H1 (cell line): Measurements from ENCODE around the gene AKT1. TPM values are rescaled to one million over a fixed set of nuclear protein-coding genes. Genes with fewer than 3 reads are reported as not detected.

Source experiments
- CTCF ChIA-PET: fragments of 300-600 bp; sonication (Branson Sonifier 250); formaldehyde crosslinking; loops from one replicate; lab custom pipeline; 2021; ENCODE audit not compliant: partially characterized antibody; lab: Charles Lee
- POLR2A ChIA-PET: fragments of 300-600 bp; sonication (Branson Sonifier 250); formaldehyde crosslinking; loops from one replicate; lab custom pipeline; 2021; ENCODE audit warnings: inconsistent platforms; ENCODE audit not compliant: partially characterized antibody; lab: Charles Lee
- DNase-seq, 2 experiments: peaks; one replicate each; pipeline versions ENCODE4 v3.0.0 to v3.0.0-alpha.2; 2010 to 2022; ENCODE audit warnings: low spot score in 2 of 2, low read depth in 1 of 2, mixed read lengths in 1 of 2
- FAIRE-seq: peaks from 2 replicates; lab custom pipeline; 2011; peaks lifted over from hg19 to GRCh38; lab: Jason Lieb, UNC
- H2AFZ ChIP-seq: 2 replicates; pipeline ENCODE4 v1.8.1; 2012; ENCODE audit warnings: low read length, inconsistent platforms
- H2AK5ac ChIP-seq: 2 replicates; pipeline ENCODE4 v1.6.1; 2013; ENCODE audit warnings: low read depth, low read length
- H2BK120ac ChIP-seq: replicated peaks from 2 replicates; pipeline ENCODE3; 2013; ENCODE audit warnings: low read depth, low read length, inconsistent platforms
- H2BK12ac ChIP-seq: 2 replicates; pipeline ENCODE4 v1.6.1; 2013; ENCODE audit warnings: low read depth, low read length
- H2BK15ac ChIP-seq: 2 replicates; pipeline ENCODE4 v1.6.1; 2013; ENCODE audit warnings: low read length
- H2BK20ac ChIP-seq: 2 replicates; pipeline ENCODE4 v1.6.1; 2013; ENCODE audit warnings: low read length
- H2BK5ac ChIP-seq: 2 replicates; pipeline ENCODE4 v1.6.1; 2013; ENCODE audit warnings: low read depth, low read length
- H3K14ac ChIP-seq: 2 replicates; pipeline ENCODE4 v1.6.1; 2013; ENCODE audit warnings: inconsistent platforms; ENCODE audit not compliant: insufficient read length
- H3K18ac ChIP-seq: 2 replicates; pipeline ENCODE4 v1.6.1; 2013; ENCODE audit warnings: low read length; ENCODE audit errors: extremely low read depth
- H3K23ac ChIP-seq: 2 replicates; pipeline ENCODE4 v1.6.1; 2013; ENCODE audit warnings: inconsistent platforms; ENCODE audit not compliant: insufficient read length
- H3K23me2 ChIP-seq: 2 replicates; pipeline ENCODE4 v1.6.1; 2013; ENCODE audit warnings: low read depth, low read length
- H3K27ac ChIP-seq: 2 replicates; pipeline ENCODE4 v1.6.1; 2011; ENCODE audit warnings: low read depth, low read length, inconsistent platforms
- H3K27me3 ChIP-seq, 4 experiments: replicated peaks in 1 of 4; 1 replicate in 1 of 4; 2 replicates in 3 of 4; pipeline versions ENCODE4 v1.6.1 to v1.8.1; 2011 to 2013; ENCODE audit warnings: low read length in 3 of 4, mild to moderate bottlenecking in 3 of 4, inconsistent platforms in 2 of 4, mixed read lengths in 2 of 4, moderate library complexity in 1 of 4; ENCODE audit not compliant: control insufficient read depth in 3 of 4, insufficient read depth in 3 of 4; ENCODE audit errors: extremely low read depth in 1 of 4
- H3K36me3 ChIP-seq, 4 experiments: 2 replicates each; pipeline versions ENCODE4 v1.6.1 to v1.8.1; 2011 to 2013; ENCODE audit warnings: mild to moderate bottlenecking in 4 of 4, low read length in 3 of 4, moderate library complexity in 2 of 4, control low read depth in 1 of 4, inconsistent platforms in 1 of 4; ENCODE audit not compliant: insufficient read depth in 4 of 4, control insufficient read depth in 2 of 4
- H3K4ac ChIP-seq: replicated peaks from 2 replicates; pipeline ENCODE3; 2013; ENCODE audit warnings: low read length, low read depth, mixed read lengths, inconsistent platforms; ENCODE audit not compliant: insufficient read length
- H3K4me1 ChIP-seq, 4 experiments: replicated peaks in 1 of 4; 1 replicate in 1 of 4; 2 replicates in 3 of 4; pipeline versions ENCODE4 v1.6.1 to v1.8.1; 2011 to 2013; ENCODE audit warnings: low read length in 3 of 4, inconsistent platforms in 2 of 4, mixed read lengths in 1 of 4; ENCODE audit not compliant: insufficient read depth in 4 of 4, control insufficient read depth in 3 of 4
- H3K4me2 ChIP-seq, 2 experiments: 2 replicates each; pipeline versions ENCODE4 v1.6.1 to v1.8.1; 2011 to 2013; ENCODE audit warnings: low read depth in 2 of 2, low read length in 2 of 2, control low read depth in 1 of 2, inconsistent platforms in 1 of 2, mild to moderate bottlenecking in 1 of 2; ENCODE audit not compliant: insufficient read depth in 1 of 2
- H3K4me3 ChIP-seq, 4 experiments: fragments of 200-600, 300-600 bp in 1 of 4; sonication (generic), shearing (Covaris generic), sonication (Bioruptor Twin) in 1 of 4; 2 replicates each; pipeline versions ENCODE4 v1.5.1 to v1.8.1; 2011 to 2016; ENCODE audit warnings: low read length in 4 of 4, low read depth in 3 of 4, control low read depth in 2 of 4, inconsistent platforms in 2 of 4, mild to moderate bottlenecking in 2 of 4, mixed read lengths in 1 of 4, moderate library complexity in 1 of 4; ENCODE audit not compliant: insufficient read depth in 2 of 4; ENCODE audit errors: extremely low read depth in 1 of 4
- H3K56ac ChIP-seq: replicated peaks from 2 replicates; pipeline ENCODE3; 2013; ENCODE audit warnings: low read depth, mild to moderate bottlenecking, mixed read lengths, low read length, inconsistent platforms; ENCODE audit not compliant: insufficient read length
- H3K79me1 ChIP-seq: 2 replicates; pipeline ENCODE4 v1.6.1; 2013; ENCODE audit warnings: low read depth, low read length, control low read depth
- H3K79me2 ChIP-seq, 2 experiments: 2 replicates each; pipeline versions ENCODE4 v1.6.1 to v1.8.1; 2012 to 2013; ENCODE audit warnings: low read length in 2 of 2, mild to moderate bottlenecking in 2 of 2, inconsistent platforms in 1 of 2; ENCODE audit not compliant: insufficient read depth in 2 of 2, control insufficient read depth in 1 of 2
- H3K9ac ChIP-seq, 4 experiments: replicated peaks in 1 of 4; 1 replicate in 1 of 4; 2 replicates in 3 of 4; pipeline versions ENCODE4 v1.6.1 to v1.8.1; 2011 to 2013; ENCODE audit warnings: low read depth in 3 of 4, low read length in 3 of 4, control low read depth in 2 of 4, mild to moderate bottlenecking in 2 of 4, moderate library complexity in 2 of 4, inconsistent platforms in 1 of 4; ENCODE audit errors: extremely low read depth in 1 of 4
- H3K9me3 ChIP-seq, 2 experiments: 2 replicates each; pipeline versions ENCODE4 v1.6.1 to v1.8.1; 2012 to 2013; ENCODE audit warnings: mild to moderate bottlenecking in 2 of 2, moderate library complexity in 2 of 2, control low read depth in 1 of 2, inconsistent platforms in 1 of 2, low read depth in 1 of 2, low read length in 1 of 2, mixed read lengths in 1 of 2; ENCODE audit not compliant: insufficient read depth in 2 of 2
- H4K20me1 ChIP-seq, 2 experiments: replicated peaks in 1 of 2; 2 replicates each; pipeline versions ENCODE3 to v1.8.1; 2011 to 2013; ENCODE audit warnings: inconsistent platforms in 2 of 2, low read length in 2 of 2, mild to moderate bottlenecking in 1 of 2; ENCODE audit not compliant: insufficient read depth in 2 of 2, control insufficient read depth in 1 of 2
- H4K5ac ChIP-seq: 2 replicates; pipeline ENCODE4 v1.6.1; 2013; ENCODE audit warnings: low read length, low read depth, mixed read lengths, inconsistent platforms; ENCODE audit not compliant: insufficient read length
- H4K8ac ChIP-seq: 2 replicates; pipeline ENCODE4 v1.8.0; 2013; ENCODE audit warnings: mild to moderate bottlenecking, moderate library complexity, low read length, inconsistent platforms; ENCODE audit not compliant: insufficient read depth; ENCODE audit errors: extremely low read depth
- H4K91ac ChIP-seq: replicated peaks from 2 replicates; pipeline ENCODE3; 2013; ENCODE audit warnings: low read length, mixed read lengths, inconsistent platforms; ENCODE audit not compliant: insufficient read length
- CBX8 ChIP-seq: fragments of 300-800, 300-1000 bp; sonication (generic); IDR thresholded peaks from 2 replicates; pipeline ENCODE4 v1.7.1; 2016; ENCODE audit warnings: low read depth, low read length, borderline replicate concordance
- GTF2F1 ChIP-seq: IDR thresholded peaks from 2 replicates; pipeline ENCODE4 v1.6.1; 2012; ENCODE audit warnings: low read depth, low read length, improper control_type of control experiment, borderline replicate concordance
- JUND ChIP-seq: IDR thresholded peaks from 2 replicates; pipeline ENCODE4 v1.6.1; 2011; ENCODE audit warnings: mild to moderate bottlenecking, improper control_type of control experiment, low read length
- MAFK ChIP-seq: IDR thresholded peaks from 2 replicates; pipeline ENCODE4 v1.6.1; 2012; ENCODE audit warnings: low read depth, mild to moderate bottlenecking, improper control_type of control experiment, low read length
- SP2 ChIP-seq: IDR thresholded peaks from 2 replicates; pipeline ENCODE4 v1.6.1; 2012; ENCODE audit warnings: mild to moderate bottlenecking, low read length, inconsistent platforms
- SUZ12 ChIP-seq: fragments of 200-600 bp; sonication (generic); IDR thresholded peaks from 2 replicates; pipeline ENCODE4 v1.6.1; 2012; ENCODE audit warnings: mild to moderate bottlenecking, inconsistent platforms, low read length, moderate library complexity, mixed read lengths
- TAF1 ChIP-seq: IDR thresholded peaks from 2 replicates; pipeline ENCODE4 v1.6.1; 2011; ENCODE audit warnings: mild to moderate bottlenecking, low read depth, low read length
- WGBS, 2 experiments: shearing (Covaris generic) in 1 of 2; methylation state at CpG; one replicate each; pipeline versions ENCODE4 v1.1.6 to v1.1.7; 2013 to 2015; ENCODE audit warnings: low lambda C conversion rate in 2 of 2, mixed read lengths in 2 of 2, inconsistent platforms in 1 of 2, low coverage in 1 of 2, missing lambda C conversion rate in 1 of 2; ENCODE audit not compliant: insufficient replicate concordance in 2 of 2, insufficient coverage in 1 of 2, insufficient read length in 1 of 2; ENCODE audit errors: extremely low coverage in 1 of 2, missing lambda C conversion rate in 1 of 2; 5-methylcytosine and 5-hydroxymethylcytosine counted together
- polyA plus RNA-seq, 7 experiments: library from polyadenylated mRNA; depleted of rRNA in 3 of 7; stranded (reverse) in 5 of 7; unstranded in 2 of 7; fragments of >200 nt in 5 of 7; fragments of 200-250 nt in 2 of 7; gene quantifications; 1 replicate in 5 of 7; 2 replicates in 1 of 7; 4 replicates in 1 of 7; pipeline versions ENCODE4 v1.2.1 to v1.2.3, GENCODE V29; 2011 to 2013; ENCODE audit warnings: missing spikeins in 2 of 7, mixed read lengths in 2 of 7
- total RNA-seq: library from RNA; stranded (reverse); fragmentation: NEBNext Ultra II Directional; extraction: Animal tissue kit (Norgen Biotek cat#: 25700); gene quantifications from 2 replicates; pipeline ENCODE4 v1.2.1, GENCODE V29; 2021
- TF ChIP-seq, protein P1 (sequence below), 3 experiments: IDR thresholded peaks; 1 replicate in 2 of 3; 2 replicates in 1 of 3; pipeline versions ENCODE4 v1.5.1 to v1.6.1; 2011; ENCODE audit warnings: low read length in 3 of 3, mild to moderate bottlenecking in 3 of 3, inconsistent platforms in 2 of 3, low read depth in 1 of 3, moderate library complexity in 1 of 3; ENCODE audit not compliant: insufficient read depth in 1 of 3; ENCODE audit errors: control extremely low read depth in 1 of 3

Gene AKT1
- total and polyA plus RNA-seq, 2 of the 8 experiments (the other 6 are each of a cell fraction or from before 2014, with no cell fraction given) = 68.1 to 71.5 TPM

DNA sequence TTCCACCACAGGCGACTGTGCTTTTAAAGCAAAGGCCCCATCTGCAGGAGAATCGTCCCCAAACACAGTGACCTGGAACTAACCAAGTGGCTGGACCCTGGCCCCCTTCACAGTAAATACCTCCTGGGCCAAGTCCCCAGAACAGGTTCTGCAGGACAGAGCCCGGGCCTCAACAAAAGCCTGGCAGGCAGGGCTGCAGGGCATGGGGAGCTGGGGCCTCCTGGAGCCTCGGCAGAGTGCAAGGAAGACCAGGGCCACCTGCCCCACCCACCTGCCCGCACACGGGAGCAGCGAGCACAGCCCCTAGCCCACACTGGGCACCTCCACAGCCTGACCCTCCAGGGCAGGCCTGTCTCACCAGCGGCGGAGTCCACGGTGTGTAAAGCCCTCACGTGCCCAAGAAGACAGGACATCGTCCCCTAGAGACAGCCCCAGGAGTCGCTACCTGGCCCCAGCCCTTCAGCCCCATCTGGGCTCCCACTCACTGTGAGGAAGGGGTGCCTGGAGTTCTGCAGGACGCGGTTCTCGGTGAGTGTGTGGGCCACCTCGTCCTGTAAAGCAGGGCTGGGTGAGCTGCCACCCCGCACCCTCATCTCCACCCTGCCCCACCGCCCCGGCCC lies 21.0 kb downstream of the AKT1 start:
- Histone ChIP-seq H3K4me1 (peaks cover 0 to 2% (median under 1%) of the 10 kb centered on the region in 4 experiments; a peak in 1 of 7 replicates), H3K4ac (no peak overlapping the region), H2BK20ac (no peak overlapping the region), H4K91ac (no peak overlapping the region), H3K9ac (no peak overlapping the region), H2BK5ac (no peak overlapping the region), H4K20me1 (peaks cover 5 to 27% of the 10 kb centered on the region in 2 experiments), H3K36me3 (peaks cover 0 to 27% (median 12%) of the 10 kb centered on the region in 4 experiments; a peak in 7 of 8 replicates), H2BK12ac (no peak overlapping the region), H3K79me1 (no peaks in the 10 kb centered on the region), H2BK15ac (no peak overlapping the region), H3K27ac (no peak overlapping the region; the same call in 1 of the 2 replicates), H3K4me2 (no peak overlapping the region), H2AK5ac (no peak overlapping the region), H4K8ac (no peak overlapping the region), H3K79me2 (no peaks in the 10 kb centered on the region), H2AFZ (no peak overlapping the region), H4K5ac (no peak overlapping the region), H3K14ac (no peak overlapping the region), H3K23me2 (no peaks in the 10 kb centered on the region), H2BK120ac (no peak overlapping the region), H3K4me3 (no peak overlapping the region), H3K9me3 (peaks cover 11 to 17% of the 10 kb centered on the region in 2 experiments; a peak in 2 of 4 replicates), H3K23ac (no peak overlapping the region), H3K27me3 (no peaks in the 10 kb centered on the region), H3K18ac (no peak overlapping the region), H3K56ac (no peak overlapping the region)
- ChIA-PET POLR2A (interaction anchor here (1.2 to 1.4 kb wide), 2 partner anchors 8 to 10 kb away, joined by 4 to 5 read pairs; no protein-coding TSS in a partner anchor), CTCF (interaction anchor here (1.0 to 7.8 kb wide), 6 partner anchors 18 to 134 kb away, joined by 3 to 110 read pairs (median 8); partner anchors contain the start of gene AKT1)
- FAIRE-seq (no peak), DNase-seq (no peak)
- TF ChIP-seq CBX8 (no peak), JUND (no peak), SUZ12 (no peak), TAF1 (no peak), GTF2F1 (no peak), MAFK (no peak), SP2 (no peak)
- TF ChIP-seq, protein P1, sequence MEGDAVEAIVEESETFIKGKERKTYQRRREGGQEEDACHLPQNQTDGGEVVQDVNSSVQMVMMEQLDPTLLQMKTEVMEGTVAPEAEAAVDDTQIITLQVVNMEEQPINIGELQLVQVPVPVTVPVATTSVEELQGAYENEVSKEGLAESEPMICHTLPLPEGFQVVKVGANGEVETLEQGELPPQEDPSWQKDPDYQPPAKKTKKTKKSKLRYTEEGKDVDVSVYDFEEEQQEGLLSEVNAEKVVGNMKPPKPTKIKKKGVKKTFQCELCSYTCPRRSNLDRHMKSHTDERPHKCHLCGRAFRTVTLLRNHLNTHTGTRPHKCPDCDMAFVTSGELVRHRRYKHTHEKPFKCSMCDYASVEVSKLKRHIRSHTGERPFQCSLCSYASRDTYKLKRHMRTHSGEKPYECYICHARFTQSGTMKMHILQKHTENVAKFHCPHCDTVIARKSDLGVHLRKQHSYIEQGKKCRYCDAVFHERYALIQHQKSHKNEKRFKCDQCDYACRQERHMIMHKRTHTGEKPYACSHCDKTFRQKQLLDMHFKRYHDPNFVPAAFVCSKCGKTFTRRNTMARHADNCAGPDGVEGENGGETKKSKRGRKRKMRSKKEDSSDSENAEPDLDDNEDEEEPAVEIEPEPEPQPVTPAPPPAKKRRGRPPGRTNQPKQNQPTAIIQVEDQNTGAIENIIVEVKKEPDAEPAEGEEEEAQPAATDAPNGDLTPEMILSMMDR (IDR thresholded peaks at IDR 0.05; ENCODE audit: control extremely low read depth in 1 of 3, insufficient read depth in 1 of 3, low read depth in 1 of 3, low read length in 3 of 3) = no peak
- WGBS, 2 experiments = 90% methylated on average over 17 of the region's 20 CpGs; no CpG with 5 or more reads in 1 of the 2 experiments
